Measurements from ENCODE around the gene DST.

- no peak for TF ChIP-seq CTCF (IDR thresholded peaks at IDR 0.05)
- TF ChIP-seq EZH2 (IDR thresholded peaks at IDR 0.05), result no peak
- no peak for TF ChIP-seq EZH2phosphoT487 (IDR thresholded peaks at IDR 0.05)
These were observed 7.1 kb upstream of the DST start for GRCh38 chr6:56649782-56650181.
